T-cell (primary cell): ENCODE data around the gene PARD3B. TPM values are rescaled to one million over a fixed set of nuclear protein-coding genes. Genes with fewer than 3 reads are reported as not detected.

Experiments
- ATAC-seq, 4 experiments: fragments of 200-7000 bp in 3 of 4; fragments of 150-1000 bp in 1 of 4; cut with Tn5 transposase; replicated peaks in 1 of 4; 1 replicate in 3 of 4; 2 replicates in 1 of 4; pipeline ENCODE4 v1.10.0; 2021; ENCODE audit warnings: moderate library complexity in 3 of 4, mild to moderate bottlenecking in 2 of 4, moderate number of reproducible peaks in 1 of 4
- CTCF ChIA-PET, 2 donors: fragments of 300-600 bp; sonication (Branson Sonifier 250); formaldehyde crosslinking; loops; one replicate each; lab custom pipeline; 2022; ENCODE audit warnings: antibody characterized with exemption in 2 of 2; lab: Charles Lee
- POLR2A ChIA-PET, 2 donors: fragments of 300-600 bp; sonication (Branson Sonifier 250); formaldehyde crosslinking; loops; one replicate each; lab custom pipeline; 2022; ENCODE audit warnings: antibody characterized with exemption in 2 of 2; lab: Charles Lee
- DNase-seq, 35 experiments: peaks; one replicate each; pipeline versions ENCODE4 v3.0.0 to v3.0.0-alpha.2; 2013 to 2023
- H3K27ac ChIP-seq: one replicate; pipeline ENCODE4 v1.5.1; 2013; ENCODE audit warnings: low read length
- H3K27me3 ChIP-seq, 2 experiments: replicated peaks in 1 of 2; 1 replicate in 1 of 2; 2 replicates in 1 of 2; pipeline versions ENCODE4 v1.6.1 to v1.7.0; 2013; ENCODE audit warnings: low read length in 1 of 2, mixed read lengths in 1 of 2; ENCODE audit not compliant: control insufficient read depth in 2 of 2, insufficient read depth in 2 of 2; ENCODE audit errors: extremely low read depth in 1 of 2
- H3K36me3 ChIP-seq, 2 donors: 1 replicate in 1 of 2; 2 replicates in 1 of 2; pipeline versions ENCODE4 v1.6.1 to v1.7.0; 2013; ENCODE audit warnings: low read length in 1 of 2; ENCODE audit not compliant: control insufficient read depth in 2 of 2, insufficient read depth in 1 of 2; ENCODE audit errors: extremely low read depth in 1 of 2
- H3K4me1 ChIP-seq, 2 experiments: 1 replicate in 1 of 2; 2 replicates in 1 of 2; pipeline versions ENCODE4 v1.6.1 to v1.7.0; 2013; ENCODE audit warnings: low read length in 2 of 2, mixed read lengths in 1 of 2; ENCODE audit not compliant: insufficient read depth in 2 of 2, control insufficient read depth in 1 of 2; ENCODE audit errors: extremely low read depth in 1 of 2
- H3K4me3 ChIP-seq, 2 donors: 1 replicate in 1 of 2; 2 replicates in 1 of 2; pipeline versions ENCODE4 v1.5.1 to v1.7.0; 2013; ENCODE audit warnings: mild to moderate bottlenecking in 2 of 2, low read length in 1 of 2, moderate library complexity in 1 of 2; ENCODE audit not compliant: control insufficient read depth in 1 of 2; ENCODE audit errors: extremely low read depth in 1 of 2
- H3K9me3 ChIP-seq: 2 replicates; pipeline ENCODE4 v1.7.0; 2013
- H3K27ac Mint-ChIP-seq, 2 donors: one replicate each; pipeline ENCODE4 v1.8.0; 2020 to 2021; ENCODE audit warnings: mild to moderate bottlenecking in 2 of 2, mixed read lengths in 2 of 2
- H3K27me3 Mint-ChIP-seq, 2 donors: one replicate each; pipeline ENCODE4 v1.8.0; 2021 to 2022; ENCODE audit warnings: mixed read lengths in 2 of 2
- H3K36me3 Mint-ChIP-seq: one replicate; pipeline ENCODE4 v1.8.0; 2021; ENCODE audit warnings: mixed read lengths
- H3K4me1 Mint-ChIP-seq, 3 donors: one replicate each; pipeline ENCODE4 v1.8.0; 2020 to 2022; ENCODE audit warnings: mixed read lengths in 3 of 3, mild to moderate bottlenecking in 1 of 3
- H3K4me3 Mint-ChIP-seq, 3 donors: one replicate each; pipeline ENCODE4 v1.8.0; 2020 to 2022; ENCODE audit warnings: mild to moderate bottlenecking in 3 of 3, mixed read lengths in 3 of 3, moderate library complexity in 3 of 3
- H3K9me3 Mint-ChIP-seq, 3 donors: one replicate each; pipeline ENCODE4 v1.8.0; 2020 to 2022; ENCODE audit warnings: mixed read lengths in 3 of 3
- WGBS: methylation state at CpG from one replicate; pipeline ENCODE4 v1.1.5; 2013; ENCODE audit warnings: missing lambda C conversion rate; ENCODE audit not compliant: insufficient coverage; 5-methylcytosine and 5-hydroxymethylcytosine counted together
- total RNA-seq, 35 experiments: library from RNA in 6 of 35; stranded (reverse) in 6 of 35; fragments of 120-200 nt in 1 of 35; gene quantifications; one replicate each; pipeline versions ENCODE4 v1.2.1 to v1.2.4 and lab custom pipeline; 2013 to 2026

The PARD3B gene
- total RNA-seq, 5 donors from 2014 or later (not counting 1 experiment from before 2014, with no cell fraction given): 0.75 to 2.0 (median 1.6) TPM

DNA sequence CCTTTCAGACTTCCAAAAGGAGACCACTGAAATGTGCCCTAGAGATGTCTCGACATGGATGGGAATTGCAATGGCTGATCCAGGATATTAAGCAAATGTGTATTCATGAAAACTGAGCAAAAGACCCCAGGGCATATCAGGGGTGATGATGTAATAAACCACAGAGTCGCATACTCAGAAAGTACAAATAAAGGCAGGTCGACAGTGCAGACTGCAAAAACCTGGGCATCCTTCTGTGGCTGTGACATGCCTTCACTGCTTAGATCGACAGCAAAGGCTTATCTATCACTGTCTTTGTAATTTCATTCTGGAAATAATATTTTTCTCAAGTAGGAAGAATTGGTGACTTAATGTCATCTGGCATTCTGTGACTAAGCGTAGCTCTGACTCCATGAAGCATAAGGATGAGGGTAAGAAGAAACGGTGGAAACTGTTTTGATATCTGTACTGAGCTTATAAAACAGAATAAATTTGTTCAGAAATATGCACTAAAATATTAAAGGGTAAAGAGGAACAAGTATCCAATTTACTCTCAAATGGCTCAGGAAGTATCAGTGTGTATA is 1021.4 kb downstream of the PARD3B start:
- H3K4me3 ChIP-seq: no peak overlapping the region
- WGBS: 68% methylated on average over 3 of the region's 6 CpGs
- H3K4me1 ChIP-seq: no peaks in the 10 kb centered on the region
- Mint-ChIP-seq H3K27ac (no peak overlapping the region), H3K9me3 (no peaks in the 10 kb centered on the region), H3K36me3 (no peaks in the 10 kb centered on the region), H3K27me3 (no peaks in the 10 kb centered on the region), H3K4me3 (no peak overlapping the region), H3K4me1 (no peaks in the 10 kb centered on the region)
- H3K27ac ChIP-seq: no peak overlapping the region
- DNase-seq: no peak
- POLR2A ChIA-PET: no interaction called here
- no peaks in the 10 kb centered on the region for H3K9me3 ChIP-seq
- H3K27me3 ChIP-seq: peaks cover 0 to 3% of the 10 kb centered on the region in 2 experiments
- no peaks in the 10 kb centered on the region for H3K36me3 ChIP-seq
- CTCF ChIA-PET: interaction anchor here in 1 of 2 donors (0.6 kb wide), 1 partner anchor 249 kb away, joined by 3 read pairs; no protein-coding TSS in a partner anchor
- no peak for ATAC-seq

DNA sequence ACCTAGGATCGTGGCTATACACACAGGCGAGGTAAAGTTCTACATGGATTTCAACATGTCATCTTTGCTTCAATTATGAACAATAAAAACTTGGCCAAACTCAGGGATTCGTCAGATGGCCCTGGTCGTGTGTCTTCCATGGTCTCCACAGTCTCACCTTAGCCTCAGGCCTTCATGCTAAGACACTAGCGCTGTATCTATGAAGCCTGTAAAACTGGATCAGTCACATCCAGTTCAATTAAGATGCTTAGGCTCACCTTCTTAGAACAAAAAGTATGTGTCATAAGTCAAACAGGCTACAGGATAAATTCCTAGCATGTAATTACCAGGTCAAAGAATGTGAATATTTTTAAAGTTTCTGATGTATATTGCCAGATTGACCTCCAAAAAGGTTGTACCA is 1023.3 kb downstream of the PARD3B start:
- H3K27ac Mint-ChIP-seq: no peak overlapping the region
- H3K9me3 ChIP-seq: no peaks in the 10 kb centered on the region
- WGBS: 78% methylated on average over 3 of the region's 5 CpGs
- ChIA-PET POLR2A (no interaction called here), CTCF (no interaction called here)
- H3K4me3 ChIP-seq: no peak overlapping the region
- H3K36me3 ChIP-seq: no peaks in the 10 kb centered on the region
- no peaks in the 10 kb centered on the region for H3K36me3 Mint-ChIP-seq
- H3K27me3 Mint-ChIP-seq: no peaks in the 10 kb centered on the region
- ATAC-seq: no peak
- H3K27me3 ChIP-seq: peaks cover 0 to 3% of the 10 kb centered on the region in 2 experiments
- H3K27ac ChIP-seq: no peak overlapping the region
- no peak overlapping the region for H3K4me3 Mint-ChIP-seq
- H3K9me3 Mint-ChIP-seq: no peaks in the 10 kb centered on the region
- DNase-seq: no peak
- no peaks in the 10 kb centered on the region for H3K4me1 ChIP-seq
- no peaks in the 10 kb centered on the region for H3K4me1 Mint-ChIP-seq

DNA sequence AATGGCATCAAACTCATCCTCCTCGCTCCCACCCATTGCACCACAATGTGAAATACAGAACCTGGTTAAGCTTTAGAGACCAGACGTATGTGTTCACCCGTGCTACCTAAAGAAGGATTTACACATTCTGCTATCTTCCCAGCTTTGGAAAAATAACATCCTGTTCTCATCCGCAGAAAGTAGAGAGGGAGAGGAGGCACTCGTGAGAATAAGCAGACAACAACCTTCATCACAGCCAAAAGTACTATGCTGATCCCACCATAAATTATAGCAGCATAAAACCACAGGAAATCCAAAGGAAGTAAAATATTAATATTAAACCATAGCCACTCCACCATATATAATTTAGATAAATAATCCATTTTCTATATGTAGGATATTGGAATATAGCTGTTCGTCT is 1025.4 kb downstream of the PARD3B start:
- no peaks in the 10 kb centered on the region for H3K4me1 Mint-ChIP-seq
- no peaks in the 10 kb centered on the region for H3K4me1 ChIP-seq
- H3K36me3 ChIP-seq: no peaks in the 10 kb centered on the region
- no peak for DNase-seq
- no CpG with 5 or more reads among the region's 6 CpGs for WGBS
- H3K9me3 ChIP-seq: no peaks in the 10 kb centered on the region
- H3K27me3 ChIP-seq: no peaks in the 10 kb centered on the region
- no peaks in the 10 kb centered on the region for H3K36me3 Mint-ChIP-seq
- ChIA-PET POLR2A (no interaction called here), CTCF (no interaction called here)
- H3K27ac Mint-ChIP-seq: no peak overlapping the region
- ATAC-seq: no peak
- no peaks in the 10 kb centered on the region for H3K27me3 Mint-ChIP-seq
- no peak overlapping the region for H3K27ac ChIP-seq
- H3K4me3 ChIP-seq: no peak overlapping the region
- H3K9me3 Mint-ChIP-seq: peaks cover 0 to 6% (median 2%) of the 10 kb centered on the region in 3 donors
- no peak overlapping the region for H3K4me3 Mint-ChIP-seq

DNA sequence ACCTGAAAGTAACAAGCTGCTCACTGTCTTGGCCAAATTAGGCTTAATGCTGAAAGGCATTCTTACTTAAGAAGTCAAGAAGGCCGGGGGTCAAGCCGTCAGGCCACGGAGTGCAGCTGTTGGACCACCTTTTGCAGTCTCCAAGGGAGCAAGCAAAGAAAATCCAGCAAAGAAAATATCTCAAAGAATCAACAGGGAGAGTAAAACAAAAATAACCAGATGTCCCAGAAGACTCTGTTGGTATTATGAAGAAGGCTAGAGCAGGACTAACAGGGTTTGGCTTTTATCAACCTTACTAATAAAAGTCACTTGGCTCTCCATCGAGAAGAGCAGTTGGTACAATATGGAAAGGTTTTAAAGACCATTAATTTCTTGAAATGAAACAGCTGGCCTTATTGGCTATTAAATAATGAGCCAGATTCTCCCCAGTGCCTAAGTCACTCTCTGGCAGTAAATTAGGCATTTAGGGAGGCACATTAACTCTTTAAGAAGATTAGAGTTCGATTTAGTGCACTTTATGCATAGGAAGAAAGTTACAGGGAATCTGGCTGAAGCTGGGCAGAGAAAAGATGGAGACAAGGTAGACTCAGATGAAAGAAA is 1026.2 kb downstream of the PARD3B start:
- Mint-ChIP-seq H3K4me3 (no peak overlapping the region), H3K4me1 (no peaks in the 10 kb centered on the region), H3K36me3 (no peaks in the 10 kb centered on the region), H3K27ac (no peak overlapping the region), H3K9me3 (peaks cover 0 to 12% (median 8%) of the 10 kb centered on the region in 3 donors), H3K27me3 (no peaks in the 10 kb centered on the region)
- Histone ChIP-seq H3K27me3 (no peaks in the 10 kb centered on the region), H3K4me1 (no peaks in the 10 kb centered on the region), H3K4me3 (no peak overlapping the region), H3K9me3 (no peaks in the 10 kb centered on the region), H3K27ac (no peak overlapping the region), H3K36me3 (no peaks in the 10 kb centered on the region)
- no peak for DNase-seq
- POLR2A ChIA-PET: no interaction called here
- no peak for ATAC-seq
- 62% methylated on average over 4 of the region's 5 CpGs for WGBS
- CTCF ChIA-PET: no interaction called here

DNA sequence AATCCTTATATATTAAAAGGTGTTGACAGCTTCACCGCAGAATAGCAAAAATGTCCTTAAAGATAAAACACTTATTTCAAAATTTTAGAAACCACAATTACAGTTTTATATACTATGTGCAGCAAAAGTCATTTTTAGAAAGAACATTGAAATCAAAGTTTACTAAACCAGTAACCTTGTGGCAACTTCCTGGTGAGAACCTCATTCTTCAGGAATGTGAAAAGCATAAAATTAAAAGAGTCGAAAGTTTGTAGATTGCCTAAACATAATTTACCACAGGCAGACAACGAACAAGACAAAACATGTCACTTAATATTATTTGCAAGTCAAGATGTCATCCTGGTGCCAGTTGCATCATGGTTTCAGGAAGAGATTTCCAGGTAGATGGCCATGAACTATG is 1028.7 kb downstream of the PARD3B start:
- H3K4me1 ChIP-seq: no peaks in the 10 kb centered on the region
- Mint-ChIP-seq H3K9me3 (peaks cover 6 to 21% (median 10%) of the 10 kb centered on the region in 3 donors), H3K4me1 (no peaks in the 10 kb centered on the region), H3K4me3 (no peak overlapping the region), H3K27me3 (no peaks in the 10 kb centered on the region), H3K27ac (no peak overlapping the region), H3K36me3 (no peaks in the 10 kb centered on the region)
- H3K9me3 ChIP-seq: no peaks in the 10 kb centered on the region
- no peaks in the 10 kb centered on the region for H3K27me3 ChIP-seq
- no peaks in the 10 kb centered on the region for H3K36me3 ChIP-seq
- CTCF ChIA-PET: no interaction called here
- WGBS: no CpG with 5 or more reads among the region's 3 CpGs
- H3K4me3 ChIP-seq: no peak overlapping the region
- H3K27ac ChIP-seq: no peak overlapping the region
- POLR2A ChIA-PET: no interaction called here
- ATAC-seq: no peak
- no peak for DNase-seq

DNA sequence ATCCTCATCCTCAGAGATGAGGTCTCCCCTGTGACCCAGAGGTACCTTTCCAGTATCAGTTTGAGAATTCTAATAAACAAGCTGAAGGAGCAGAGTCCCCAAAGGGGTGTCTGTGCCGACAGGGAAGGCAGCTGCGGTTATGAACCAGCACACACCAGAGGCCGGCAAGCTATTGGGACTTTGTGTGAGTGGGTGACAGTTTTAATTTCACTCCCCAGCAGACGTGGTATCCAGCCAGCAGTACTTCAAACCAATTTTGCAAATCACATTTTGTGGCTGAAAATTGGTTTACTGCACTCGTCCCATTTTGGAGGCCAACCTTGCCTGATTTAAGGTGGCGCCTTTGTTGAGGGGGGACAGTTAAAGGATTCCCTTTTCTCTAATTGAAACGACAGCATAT is 1034.1 kb downstream of the PARD3B start:
- no peaks in the 10 kb centered on the region for H3K36me3 ChIP-seq
- no peaks in the 10 kb centered on the region for H3K36me3 Mint-ChIP-seq
- CTCF ChIA-PET: interaction anchor here in 1 of 2 donors (0.6 kb wide), 1 partner anchor 887 kb away, joined by 3 read pairs; no protein-coding TSS in a partner anchor
- no peaks in the 10 kb centered on the region for H3K4me1 ChIP-seq
- no peak overlapping the region for H3K27ac ChIP-seq
- no peak overlapping the region for H3K4me3 ChIP-seq
- H3K4me1 Mint-ChIP-seq: no peaks in the 10 kb centered on the region
- ATAC-seq (no peak), DNase-seq (no peak)
- no peaks in the 10 kb centered on the region for H3K27me3 ChIP-seq
- peaks cover 6 to 21% (median 10%) of the 10 kb centered on the region in 3 donors for H3K9me3 Mint-ChIP-seq
- no peak overlapping the region for H3K4me3 Mint-ChIP-seq
- peaks cover 2 to 11% of the 10 kb centered on the region in 2 donors for H3K27me3 Mint-ChIP-seq
- H3K27ac Mint-ChIP-seq: no peak overlapping the region
- H3K9me3 ChIP-seq: no peaks in the 10 kb centered on the region
- 93% methylated on average over 3 of the region's 7 CpGs for whole genome bisulfite sequencing
- POLR2A ChIA-PET: interaction anchor here in 1 of 2 donors (0.8 kb wide), 1 partner anchor 568 kb away, joined by 3 read pairs; no protein-coding TSS in a partner anchor
